IMR-90 (cell line): ENCODE measurements around the gene TMEM245.

Experiments
- CEBPB ChIP-seq: IDR thresholded peaks from 2 replicates; pipeline ENCODE4 v1.6.1; 2012; ENCODE audit warnings: low read depth, low read length, improper control_type of control experiment
- MXI1 ChIP-seq: IDR thresholded peaks from 2 replicates; pipeline ENCODE4 v1.6.1; 2012; ENCODE audit warnings: low read depth, mild to moderate bottlenecking, low read length, moderate library complexity, borderline replicate concordance
- NFE2L2 ChIP-seq: fragments of 150-350 bp; IDR thresholded peaks from 2 replicates; pipeline ENCODE4 v1.6.1; 2016; ENCODE audit warnings: low read depth, mild to moderate bottlenecking, low read length
- POLR2A ChIP-seq: IDR thresholded peaks from 2 replicates; pipeline ENCODE4 v1.6.1; 2012; ENCODE audit warnings: mild to moderate bottlenecking, low read depth, low read length
- RAD21 ChIP-seq: IDR thresholded peaks from 2 replicates; pipeline ENCODE4 v1.6.1; 2012; ENCODE audit warnings: low read length, improper control_type of control experiment
- SMC3 ChIP-seq: fragments of 150-350 bp; IDR thresholded peaks from 2 replicates; pipeline ENCODE4 v1.6.1; 2016; ENCODE audit warnings: low read depth, mild to moderate bottlenecking, antibody characterized with exemption, low read length, moderate library complexity
- TF ChIP-seq, protein P1 (sequence below): conservative IDR thresholded peaks from 2 replicates; pipeline ENCODE4 v1.5.1; 2012; ENCODE audit warnings: mild to moderate bottlenecking, low read depth, low read length, improper control_type of control experiment

DNA sequence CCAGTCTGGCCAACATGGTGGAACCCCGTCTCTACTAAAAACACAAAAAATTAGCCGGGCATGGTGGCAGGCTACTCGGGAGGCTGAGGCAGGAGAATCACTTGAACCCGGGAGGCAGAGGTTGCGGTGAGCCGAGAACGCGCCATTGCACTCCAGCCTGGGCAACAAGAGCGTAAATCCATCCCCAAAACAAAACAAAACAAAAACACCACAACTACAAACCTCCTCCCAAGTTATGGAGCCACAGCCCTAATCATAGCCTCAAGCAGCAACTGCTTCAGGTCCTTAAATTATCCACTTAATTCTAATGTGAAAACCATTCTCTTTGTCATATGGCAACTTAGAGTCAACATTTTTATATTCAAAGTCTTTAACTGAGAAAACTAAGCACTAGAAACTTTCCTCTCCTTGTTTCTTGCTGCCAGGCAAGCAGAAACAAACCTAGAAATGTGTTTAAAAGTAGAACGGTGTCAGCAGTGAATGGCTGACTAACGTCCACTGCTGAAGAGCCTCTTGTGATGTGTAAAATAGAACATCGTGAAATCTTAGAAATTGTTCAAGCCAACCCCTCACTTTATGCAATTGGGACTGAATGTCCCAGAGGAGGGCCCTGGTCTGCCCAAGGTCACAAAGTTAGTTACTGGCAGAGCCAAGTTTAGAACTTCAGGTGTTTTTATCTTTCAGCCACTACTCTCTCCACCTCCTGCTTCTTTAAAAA, 5.7 kb downstream of the TMEM245 start:
- TF ChIP-seq RAD21 (no peak), MXI1 (no peak), POLR2A (no peak), NFE2L2 (no peak), CEBPB (no peak), SMC3 (no peak)
- TF ChIP-seq, protein P1, sequence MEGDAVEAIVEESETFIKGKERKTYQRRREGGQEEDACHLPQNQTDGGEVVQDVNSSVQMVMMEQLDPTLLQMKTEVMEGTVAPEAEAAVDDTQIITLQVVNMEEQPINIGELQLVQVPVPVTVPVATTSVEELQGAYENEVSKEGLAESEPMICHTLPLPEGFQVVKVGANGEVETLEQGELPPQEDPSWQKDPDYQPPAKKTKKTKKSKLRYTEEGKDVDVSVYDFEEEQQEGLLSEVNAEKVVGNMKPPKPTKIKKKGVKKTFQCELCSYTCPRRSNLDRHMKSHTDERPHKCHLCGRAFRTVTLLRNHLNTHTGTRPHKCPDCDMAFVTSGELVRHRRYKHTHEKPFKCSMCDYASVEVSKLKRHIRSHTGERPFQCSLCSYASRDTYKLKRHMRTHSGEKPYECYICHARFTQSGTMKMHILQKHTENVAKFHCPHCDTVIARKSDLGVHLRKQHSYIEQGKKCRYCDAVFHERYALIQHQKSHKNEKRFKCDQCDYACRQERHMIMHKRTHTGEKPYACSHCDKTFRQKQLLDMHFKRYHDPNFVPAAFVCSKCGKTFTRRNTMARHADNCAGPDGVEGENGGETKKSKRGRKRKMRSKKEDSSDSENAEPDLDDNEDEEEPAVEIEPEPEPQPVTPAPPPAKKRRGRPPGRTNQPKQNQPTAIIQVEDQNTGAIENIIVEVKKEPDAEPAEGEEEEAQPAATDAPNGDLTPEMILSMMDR: no peak
